HG03565 (cell line): Measurements from ENCODE around the gene USP19.

Experiments used
- ATAC-seq: cut with Tn5 transposase; IDR thresholded peaks from one replicate; pipeline ENCODE4 v1.9.1; 2021; ENCODE audit warnings: mild to moderate bottlenecking, moderate library complexity; ENCODE audit not compliant: unreplicated experiment

Gene USP19, protein sequence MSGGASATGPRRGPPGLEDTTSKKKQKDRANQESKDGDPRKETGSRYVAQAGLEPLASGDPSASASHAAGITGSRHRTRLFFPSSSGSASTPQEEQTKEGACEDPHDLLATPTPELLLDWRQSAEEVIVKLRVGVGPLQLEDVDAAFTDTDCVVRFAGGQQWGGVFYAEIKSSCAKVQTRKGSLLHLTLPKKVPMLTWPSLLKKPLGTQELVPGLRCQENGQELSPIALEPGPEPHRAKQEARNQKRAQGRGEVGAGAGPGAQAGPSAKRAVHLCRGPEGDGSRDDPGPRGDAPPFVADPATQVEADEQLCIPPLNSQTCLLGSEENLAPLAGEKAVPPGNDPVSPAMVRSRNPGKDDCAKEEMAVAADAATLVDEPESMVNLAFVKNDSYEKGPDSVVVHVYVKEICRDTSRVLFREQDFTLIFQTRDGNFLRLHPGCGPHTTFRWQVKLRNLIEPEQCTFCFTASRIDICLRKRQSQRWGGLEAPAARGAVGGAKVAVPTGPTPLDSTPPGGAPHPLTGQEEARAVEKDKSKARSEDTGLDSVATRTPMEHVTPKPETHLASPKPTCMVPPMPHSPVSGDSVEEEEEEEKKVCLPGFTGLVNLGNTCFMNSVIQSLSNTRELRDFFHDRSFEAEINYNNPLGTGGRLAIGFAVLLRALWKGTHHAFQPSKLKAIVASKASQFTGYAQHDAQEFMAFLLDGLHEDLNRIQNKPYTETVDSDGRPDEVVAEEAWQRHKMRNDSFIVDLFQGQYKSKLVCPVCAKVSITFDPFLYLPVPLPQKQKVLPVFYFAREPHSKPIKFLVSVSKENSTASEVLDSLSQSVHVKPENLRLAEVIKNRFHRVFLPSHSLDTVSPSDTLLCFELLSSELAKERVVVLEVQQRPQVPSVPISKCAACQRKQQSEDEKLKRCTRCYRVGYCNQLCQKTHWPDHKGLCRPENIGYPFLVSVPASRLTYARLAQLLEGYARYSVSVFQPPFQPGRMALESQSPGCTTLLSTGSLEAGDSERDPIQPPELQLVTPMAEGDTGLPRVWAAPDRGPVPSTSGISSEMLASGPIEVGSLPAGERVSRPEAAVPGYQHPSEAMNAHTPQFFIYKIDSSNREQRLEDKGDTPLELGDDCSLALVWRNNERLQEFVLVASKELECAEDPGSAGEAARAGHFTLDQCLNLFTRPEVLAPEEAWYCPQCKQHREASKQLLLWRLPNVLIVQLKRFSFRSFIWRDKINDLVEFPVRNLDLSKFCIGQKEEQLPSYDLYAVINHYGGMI (N-terminal part only)

DNA sequence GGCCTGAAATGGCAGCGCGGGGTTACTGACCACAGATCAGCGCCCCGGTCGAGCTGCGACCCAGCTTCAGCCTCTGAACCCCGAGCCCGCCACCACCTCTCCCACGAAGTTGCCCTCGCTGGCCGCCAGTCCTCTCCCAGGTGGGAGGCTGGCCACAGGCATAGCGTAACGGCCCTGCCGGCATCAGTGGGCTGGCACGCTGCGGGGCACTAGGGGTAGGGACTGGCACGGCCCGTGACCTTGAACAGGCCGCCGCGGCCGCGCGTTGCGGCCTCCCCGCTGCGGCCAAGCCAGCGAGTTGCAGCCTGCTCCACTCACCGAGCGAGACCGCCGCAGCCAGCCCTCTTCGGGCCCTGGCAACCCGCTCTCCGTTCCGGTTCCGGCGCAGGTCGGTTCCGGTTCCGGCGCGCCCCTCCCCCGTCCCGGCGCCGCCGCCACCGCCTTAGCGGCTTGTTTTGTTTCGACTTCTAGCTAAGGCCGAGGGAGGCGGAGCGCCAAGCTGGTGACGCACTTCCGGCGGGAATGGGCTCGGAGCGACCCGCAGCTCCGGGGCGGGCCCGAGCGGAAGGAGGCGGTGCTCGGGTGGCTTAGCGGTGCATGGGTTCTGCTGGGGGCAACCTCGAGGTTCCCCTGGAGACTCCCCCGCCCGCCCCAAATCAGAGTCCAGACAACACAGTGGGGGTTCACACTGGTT lies at the start of gene USP19:
TSS of gene USP19 (minus strand) at position 386 of the 694 bp plus-strand sequence. CDS start 1,678 bp downstream, outside the sequence.
- ATAC-seq: peak; percentile 73

DNA sequence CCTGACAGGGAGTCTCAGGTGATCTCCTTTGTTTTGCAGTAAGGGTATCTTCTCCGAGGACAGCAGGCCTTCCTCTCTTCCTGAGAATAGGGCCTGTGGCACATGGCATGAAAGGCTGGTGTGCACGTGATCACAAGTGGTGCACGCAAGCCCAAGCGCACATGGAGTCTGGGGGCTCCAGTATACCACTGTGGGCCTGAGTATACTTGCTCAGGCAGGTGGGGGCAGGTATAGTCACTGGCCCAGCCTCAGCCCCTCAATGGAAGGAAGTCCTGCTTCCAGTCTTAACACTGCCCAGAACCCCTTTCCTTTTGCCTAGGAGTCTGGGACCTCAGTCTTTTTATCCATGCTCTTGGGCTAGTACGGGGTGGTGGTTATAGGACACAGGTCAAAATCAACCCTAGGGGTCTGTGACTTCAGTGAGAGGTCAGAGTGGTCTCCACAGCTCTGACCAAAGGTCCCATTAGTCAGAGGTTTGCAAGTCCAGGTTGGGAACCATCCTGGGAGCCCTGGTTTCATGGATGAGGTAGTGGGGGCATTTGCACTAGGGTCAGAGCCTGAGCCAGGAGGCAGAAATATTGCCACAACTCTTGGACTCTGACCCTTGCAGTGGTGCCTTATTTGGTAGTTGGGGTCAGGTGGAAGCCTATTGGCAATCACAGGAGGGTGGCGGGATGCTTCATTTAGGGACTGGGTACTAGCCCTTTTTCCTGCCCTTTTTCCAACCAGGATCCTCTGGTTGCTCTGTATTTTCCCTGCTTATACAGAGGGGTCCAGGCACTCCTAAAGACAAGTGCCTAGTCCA lies 46.3 kb upstream of the USP19 start:
- ATAC-seq: no peak

DNA sequence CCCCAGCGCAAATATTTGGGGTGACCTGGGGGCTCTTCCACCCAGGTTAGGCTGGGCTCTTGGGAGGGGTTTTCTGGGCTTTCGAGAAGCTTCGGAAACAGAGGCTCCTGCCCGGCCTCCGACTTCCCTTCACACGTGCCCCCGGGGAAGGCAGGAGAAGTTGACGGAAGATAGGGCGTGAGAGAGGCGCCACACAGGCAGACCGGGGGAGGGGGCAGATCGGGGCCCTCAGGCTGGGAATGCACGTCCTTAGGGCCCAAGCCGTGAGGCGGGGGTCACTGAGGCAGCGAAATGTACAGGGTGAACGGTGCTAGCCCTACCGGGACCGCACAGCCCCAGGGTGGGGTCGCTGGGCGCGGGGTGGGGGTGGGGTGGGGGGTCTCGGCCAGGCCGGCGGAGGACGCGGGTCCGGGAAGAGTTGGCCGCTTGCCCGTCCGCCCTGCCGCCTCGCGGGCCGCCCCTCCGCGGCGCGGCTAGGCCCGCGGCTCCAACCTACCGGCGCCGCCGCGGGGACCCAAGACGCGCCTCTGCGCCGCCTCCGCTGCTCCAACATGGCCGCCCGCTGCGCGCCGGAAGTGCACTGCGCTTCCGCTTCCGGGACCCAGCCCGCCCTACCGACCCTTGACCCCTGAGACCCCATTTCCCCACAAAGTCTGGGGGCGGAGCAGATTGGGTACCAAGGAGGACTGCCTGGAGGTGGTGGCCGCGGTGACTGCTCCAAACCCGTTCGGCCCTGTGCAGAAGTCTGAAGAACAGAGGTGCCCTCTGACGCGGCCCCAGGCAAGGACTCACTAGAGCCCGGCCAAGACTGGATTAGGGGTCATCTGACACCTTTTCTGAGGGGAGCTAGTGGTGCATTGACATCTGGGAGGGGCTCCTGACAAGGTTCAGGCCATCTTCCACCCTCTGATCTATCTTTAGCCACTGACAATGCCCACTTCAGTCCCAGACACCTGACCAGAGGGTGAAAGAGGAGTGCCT lies 45.4 kb upstream of the USP19 start, which contains the start of gene CCDC71:
TSS of gene CCDC71 (minus strand) at position 561 of the 981 bp plus-strand sequence. CDS start 2,123 bp downstream, outside the sequence.
- peak; percentile 37 for ATAC-seq

DNA sequence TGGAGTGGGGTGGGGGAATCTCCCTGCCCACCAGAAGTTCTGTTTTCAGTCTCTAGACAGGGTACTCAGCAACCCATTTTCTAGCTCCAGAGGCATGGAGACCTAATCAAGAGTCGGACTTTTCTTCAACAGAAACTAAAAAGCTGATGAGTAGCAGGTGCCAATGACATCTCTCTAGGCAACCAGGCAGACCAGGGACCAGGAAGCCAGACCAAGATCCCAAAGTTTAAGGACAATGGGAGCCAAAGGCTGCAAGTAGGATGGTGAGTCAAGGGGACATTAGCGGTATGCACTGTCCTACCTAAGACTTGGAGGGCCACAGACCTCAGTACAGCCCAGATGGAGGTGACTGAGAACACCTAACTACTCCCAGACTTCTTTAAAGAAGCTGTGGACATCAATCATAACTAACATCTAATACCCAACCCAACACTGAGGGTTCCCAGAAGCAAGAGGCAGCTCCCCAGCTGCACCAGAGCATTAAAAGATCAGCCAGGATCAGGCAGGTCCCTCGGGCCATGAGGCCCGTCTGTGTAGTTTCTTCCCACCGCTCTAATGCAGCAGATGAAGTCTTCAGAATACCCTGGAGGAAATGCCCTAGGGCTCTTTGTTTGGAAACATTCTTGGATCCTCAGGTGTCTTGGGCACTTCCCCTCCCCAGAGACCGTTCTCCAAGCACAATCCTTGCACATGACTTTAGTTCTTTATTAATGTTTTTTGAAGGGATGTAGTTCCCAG lies 44.5 kb upstream of the USP19 start:
- ATAC-seq: no peak

DNA sequence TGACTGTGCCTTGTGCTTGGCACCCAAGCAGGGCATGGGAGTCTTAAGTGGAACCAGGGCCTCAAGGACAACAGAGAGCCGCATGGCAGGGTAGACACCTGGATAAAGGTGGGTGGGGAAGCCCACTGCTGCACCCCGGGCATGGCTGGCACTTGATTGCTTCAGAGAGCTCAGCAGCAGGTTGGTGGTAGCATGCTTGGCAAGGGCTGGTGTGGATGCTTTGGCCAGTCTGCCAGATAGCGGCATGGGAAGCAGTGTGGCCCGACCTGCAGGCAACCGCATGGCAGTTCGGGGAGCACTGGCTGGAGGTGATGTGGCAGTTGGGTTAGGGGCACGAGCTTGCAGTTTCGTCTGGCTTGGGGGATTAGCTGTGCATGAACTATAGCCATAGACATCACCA lies 43.0 kb upstream of the USP19 start:
- no peak for ATAC-seq

DNA sequence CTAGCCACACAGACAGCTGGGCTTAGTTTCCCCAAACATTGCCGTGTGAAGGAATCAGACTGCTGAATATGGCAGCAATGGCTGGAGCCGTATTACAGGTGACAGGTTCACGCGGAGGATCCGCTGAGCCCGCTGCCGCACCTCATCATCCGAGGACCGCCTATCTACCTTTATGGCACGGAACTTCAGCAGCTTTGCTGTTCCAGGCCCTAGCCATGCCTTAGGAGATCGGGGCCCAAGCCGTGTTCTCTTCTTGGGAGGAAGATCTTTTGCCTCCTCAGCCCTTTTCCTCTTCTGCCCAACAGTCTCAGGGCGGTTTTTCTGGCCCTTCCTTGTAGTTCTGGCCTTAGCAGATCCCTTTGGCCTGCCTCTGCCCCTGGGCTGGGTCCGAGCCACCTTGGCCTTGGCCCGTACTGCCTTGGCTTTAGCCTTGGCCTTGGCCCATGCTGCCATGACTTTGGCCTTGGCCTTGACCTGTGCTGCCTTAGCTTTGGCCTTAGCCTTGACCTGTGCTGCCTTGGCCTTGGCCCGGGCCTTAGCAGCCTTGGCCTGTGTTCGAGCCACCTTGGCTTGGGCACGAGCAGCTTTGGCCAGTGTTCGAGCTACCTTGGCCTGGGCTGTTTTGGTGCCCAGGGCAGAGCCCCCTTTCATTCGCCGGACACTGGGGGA lies 42.3 kb upstream of the USP19 start:
- ATAC-seq: no peak

DNA sequence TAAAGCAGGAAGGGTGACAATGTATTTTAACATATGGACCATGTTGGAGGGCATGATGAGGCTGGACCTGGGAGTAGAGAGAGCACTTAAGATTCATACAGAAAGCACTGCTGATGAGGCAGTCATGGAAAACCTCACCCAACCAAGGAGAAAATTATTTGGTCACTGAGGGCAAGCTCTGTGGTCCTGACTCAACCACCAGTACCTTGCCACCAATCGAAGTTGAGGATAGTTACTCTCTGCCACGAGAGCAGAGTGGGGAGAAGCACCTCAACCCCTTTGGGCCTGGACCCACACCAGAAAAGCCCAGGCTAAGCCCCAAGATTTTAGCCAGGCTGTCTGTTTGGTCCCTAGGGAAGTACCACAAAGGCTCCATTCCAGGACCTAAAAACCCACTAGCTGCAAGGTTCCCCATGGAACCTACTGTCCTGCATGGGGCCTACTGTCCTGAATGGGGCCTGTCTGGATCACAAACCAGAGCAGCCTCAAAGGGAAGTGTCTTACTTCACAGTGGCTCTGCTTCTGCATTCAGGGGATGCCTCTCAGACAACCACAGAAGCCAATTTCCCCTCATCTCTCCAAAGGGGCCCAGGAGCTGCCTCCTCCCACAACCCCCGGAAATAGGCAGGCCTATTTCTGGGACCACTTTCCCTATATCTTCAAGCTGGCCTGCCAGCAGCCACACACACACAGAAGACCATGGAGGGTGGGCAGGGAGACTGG lies 41.3 kb upstream of the USP19 start:
- no peak for ATAC-seq

DNA sequence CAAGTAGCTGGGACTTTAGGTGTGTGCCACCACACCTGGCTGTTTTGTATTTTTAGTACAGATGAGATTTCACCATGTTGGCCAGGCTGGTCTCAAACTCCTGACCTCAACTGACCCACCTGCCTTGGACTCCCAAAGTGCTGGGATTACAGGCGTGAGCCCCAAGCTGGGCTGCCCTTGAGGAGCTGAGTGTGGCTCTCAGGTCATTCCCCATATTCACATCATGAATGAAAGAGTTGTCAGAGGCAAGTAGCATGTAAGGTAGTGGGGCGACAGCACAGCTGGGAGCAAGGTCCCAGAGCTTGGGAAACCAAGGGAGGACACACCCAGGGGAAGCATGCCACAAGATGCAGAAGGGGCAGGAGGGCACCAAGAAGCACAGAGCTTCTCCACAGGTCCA lies 40.6 kb upstream of the USP19 start:
- no peak for ATAC-seq

DNA sequence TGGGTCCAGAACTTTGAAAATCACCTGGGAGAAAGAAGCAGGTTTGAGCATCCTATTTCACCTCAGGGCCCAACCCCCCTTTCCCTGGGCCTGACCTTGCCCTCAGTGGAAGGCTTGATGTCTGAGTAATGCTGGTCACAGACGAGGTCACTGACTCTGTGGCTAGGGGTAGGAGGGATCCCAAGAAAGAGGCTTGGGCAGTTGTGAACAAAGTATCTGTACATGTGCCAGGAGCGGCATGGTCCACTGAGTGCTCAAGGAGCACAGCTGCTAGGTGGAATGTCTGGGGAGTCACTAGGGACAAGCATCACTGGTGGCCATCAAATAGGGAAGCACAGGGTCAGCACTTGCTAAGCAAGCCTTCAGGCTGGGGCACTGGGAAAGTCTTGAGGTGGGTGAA lies 38.2 kb upstream of the USP19 start:
- no peak for ATAC-seq

DNA sequence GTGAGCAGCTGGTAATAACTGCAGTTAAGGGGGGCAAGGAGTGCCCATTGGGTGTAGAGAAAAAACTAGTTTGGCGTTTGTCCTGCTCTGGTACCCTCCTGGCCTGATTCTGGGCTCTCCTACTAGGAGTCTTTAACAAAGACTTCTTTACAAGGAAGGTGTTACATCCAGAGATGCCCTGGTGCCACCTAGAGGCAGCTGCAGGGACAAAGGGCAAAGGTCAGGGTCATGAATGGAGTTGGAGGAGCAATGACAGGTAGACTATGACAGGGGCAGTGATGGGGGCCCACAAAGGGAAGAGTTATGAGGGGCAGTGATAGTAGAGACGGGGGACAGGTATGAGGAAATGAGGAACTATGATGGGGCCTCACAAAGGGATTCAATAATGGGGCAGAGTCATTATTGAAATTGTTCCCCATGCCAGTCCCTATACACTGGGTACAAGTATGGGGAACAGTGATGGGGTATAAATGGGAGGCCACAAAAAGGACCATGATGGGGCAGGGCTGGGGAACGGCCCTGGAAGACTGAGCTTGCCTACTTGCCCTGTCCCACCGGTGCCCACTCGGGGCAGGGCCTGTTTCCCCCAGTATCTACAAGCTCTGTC lies 37.6 kb upstream of the USP19 start:
- ATAC-seq: no peak

DNA sequence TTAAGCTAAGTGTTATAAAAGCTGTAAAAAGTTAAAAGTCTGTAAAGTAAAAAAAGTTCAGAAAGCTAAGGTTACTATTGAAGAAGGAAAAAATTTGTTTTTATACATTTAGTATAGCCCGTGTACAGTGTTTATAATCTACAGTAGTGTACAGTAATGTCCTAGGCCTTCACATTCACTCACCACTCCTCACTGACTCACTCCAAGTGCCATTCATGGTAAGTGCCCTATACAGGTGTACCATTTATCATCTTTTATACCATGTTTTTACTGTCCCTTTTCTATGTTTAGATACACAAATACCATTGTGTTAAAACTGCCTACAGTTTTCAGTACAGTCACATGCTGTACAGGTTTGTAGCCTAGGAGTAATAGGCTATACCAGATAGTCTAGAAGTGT lies 36.7 kb upstream of the USP19 start:
- ATAC-seq: no peak

DNA sequence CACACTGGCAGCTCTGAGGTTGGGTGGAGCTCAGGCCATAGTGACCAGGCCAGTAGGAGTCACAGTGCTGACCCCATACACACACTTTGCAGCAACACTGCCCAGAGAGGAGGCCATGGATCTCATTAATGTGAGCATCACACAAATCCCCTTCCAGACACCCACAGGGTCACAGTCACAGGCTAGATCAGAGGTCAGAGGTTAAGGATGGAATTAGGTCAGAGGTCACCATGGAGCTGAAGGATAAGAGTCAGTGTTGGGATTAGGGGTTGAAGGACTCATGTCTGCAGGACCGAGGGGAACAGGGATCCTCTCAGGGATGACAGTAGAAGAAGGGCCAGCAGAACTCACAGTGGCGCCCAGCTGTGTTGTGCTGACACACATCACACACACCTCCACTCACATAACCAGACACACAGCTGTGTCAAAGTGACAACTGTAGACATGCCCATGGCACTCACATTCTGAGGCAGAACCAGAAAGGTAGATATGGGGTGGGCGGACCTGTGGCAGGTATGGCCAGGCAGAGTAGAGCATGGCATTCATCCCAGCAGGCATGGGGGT lies 32.8 kb upstream of the USP19 start:
- ATAC-seq: no peak

DNA sequence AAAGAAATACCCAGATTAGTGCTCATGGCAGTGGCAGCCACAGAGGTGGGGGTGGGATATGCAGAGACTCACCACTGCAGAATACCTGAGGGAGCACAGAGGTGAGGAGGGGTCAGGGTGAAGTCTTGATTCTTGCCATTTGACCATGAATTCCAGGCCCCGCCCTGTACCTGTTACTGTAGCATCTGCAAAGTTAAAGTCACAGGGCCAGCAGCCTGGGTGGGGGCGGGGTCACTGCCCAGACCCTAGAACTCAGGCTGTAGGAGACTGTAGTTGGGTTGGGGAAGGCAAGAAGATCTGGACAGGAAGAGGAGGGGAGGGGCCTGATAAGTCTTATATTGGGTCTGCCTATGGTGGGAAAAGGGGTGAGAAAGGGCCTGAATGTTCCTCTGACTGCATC lies 31.0 kb upstream of the USP19 start:
- ATAC-seq: no peak

DNA sequence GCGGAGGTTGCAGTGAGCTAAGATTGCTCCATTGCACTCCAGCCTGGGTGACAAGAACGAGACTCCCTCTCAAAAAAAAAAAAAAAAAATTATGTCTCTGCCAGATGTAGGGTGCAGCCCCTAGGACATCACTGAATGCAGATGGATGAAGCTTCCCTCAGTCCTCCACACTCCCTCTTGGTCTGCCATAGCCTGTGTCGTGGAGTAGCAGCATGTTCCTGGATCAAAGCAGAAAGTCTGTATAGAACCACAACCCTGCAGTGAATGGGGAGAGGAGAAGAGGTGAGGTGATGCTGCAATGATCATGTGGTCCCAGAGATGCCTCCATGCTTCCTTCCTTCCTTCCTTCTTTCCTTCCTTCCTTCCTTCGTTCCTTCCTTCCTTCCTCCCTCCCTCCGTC lies 27.5 kb upstream of the USP19 start:
- no peak for ATAC-seq

DNA sequence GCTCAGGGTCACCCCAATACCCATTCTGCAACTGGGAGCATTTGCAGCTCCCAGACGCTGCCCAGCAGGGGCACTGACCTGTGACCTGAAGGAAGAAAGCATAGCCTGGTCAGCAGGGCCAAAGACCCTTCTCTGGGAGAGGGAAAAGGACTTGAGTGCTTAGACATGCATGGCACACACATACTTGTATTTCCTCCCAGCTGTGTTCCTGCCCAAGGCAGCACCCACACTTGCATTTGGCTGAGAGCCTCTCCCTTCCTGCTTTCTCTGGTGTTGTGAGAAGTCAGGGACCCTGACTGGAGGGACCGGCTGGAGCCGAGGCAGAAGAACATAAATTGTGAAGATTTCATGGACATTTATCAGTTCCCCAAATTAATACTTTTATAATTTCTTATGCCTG lies 19.5 kb upstream of the USP19 start:
- ATAC-seq: no peak

DNA sequence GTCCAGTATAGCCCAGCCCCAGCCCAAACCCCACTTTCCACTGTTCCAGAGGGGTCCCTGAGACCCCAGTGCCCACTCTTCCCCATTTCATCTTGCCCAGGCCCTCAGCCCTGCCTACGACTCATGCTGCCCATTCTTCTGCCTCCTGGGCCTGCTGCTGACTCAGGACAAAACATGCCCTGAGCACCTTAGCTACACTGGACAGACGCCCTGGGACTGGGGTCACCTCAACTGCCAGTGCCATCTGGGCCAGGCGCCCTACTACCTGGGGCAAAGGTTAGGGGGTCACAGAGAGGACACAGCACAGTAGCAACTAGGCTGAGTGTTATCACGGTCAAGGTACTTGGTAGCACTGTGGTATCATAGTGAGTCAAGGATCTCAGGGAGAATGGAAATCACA lies 14.9 kb upstream of the USP19 start:
- no peak for ATAC-seq
